Thyroid gland (tissue), 4 donors: ENCODE data around the gene GRAMD1C. TPM values are rescaled to one million over a fixed set of nuclear protein-coding genes. Genes with fewer than 3 reads are reported as not detected.

ENCODE experiments used
- DNase-seq, 2 donors: peaks; one replicate each; pipeline ENCODE4 v3.0.0-alpha.2; 2019
- H3K27ac ChIP-seq, 3 donors: fragments of 200-600 bp; sonication (generic); 1 replicate in 2 of 3; 2 replicates in 1 of 3; pipeline ENCODE4 v1.5.1; 2016 to 2019; ENCODE audit warnings: mild to moderate bottlenecking in 1 of 3, moderate library complexity in 1 of 3
- H3K27me3 ChIP-seq: fragments of 200-600 bp; sonication (generic); one replicate; pipeline ENCODE4 v1.5.1; 2019
- H3K36me3 ChIP-seq, 2 donors: fragments of 200-600 bp; sonication (generic); one replicate each; pipeline ENCODE4 v1.5.1; 2016 to 2019
- H3K4me1 ChIP-seq, 2 donors: fragments of 200-600 bp; sonication (generic); one replicate each; pipeline ENCODE4 v1.5.1; 2017 to 2019
- H3K4me3 ChIP-seq, 3 donors: fragments of 200-600 bp; sonication (generic); replicated peaks in 1 of 3; 1 replicate in 2 of 3; 2 replicates in 1 of 3; pipeline ENCODE4 v1.5.1; 2016; ENCODE audit warnings: mild to moderate bottlenecking in 1 of 3
- H3K9me3 ChIP-seq: fragments of 200-600 bp; sonication (generic); one replicate; pipeline ENCODE4 v1.5.1; 2017
- POLR2A ChIP-seq, 2 donors: fragments of 450-650 bp; IDR thresholded peaks; one replicate each; pipeline ENCODE4 v1.6.1; 2017; ENCODE audit warnings: antibody characterized with exemption in 2 of 2, mild to moderate bottlenecking in 2 of 2, moderate library complexity in 1 of 2
- WGBS, 2 donors: methylation state at CpG; one replicate each; pipeline ENCODE4 v1.1.5; 2017; 5-methylcytosine and 5-hydroxymethylcytosine counted together
- intact Hi-C: fragments of 100-400 bp; cut with DNase I; formaldehyde crosslinking; loops from one replicate; pipeline ENCODE4 v1.15.1; 2023
- total RNA-seq, 4 donors: library from RNA; depleted of rRNA; stranded (reverse); fragments of >200 nt; gene quantifications; one replicate each; pipeline ENCODE4 v1.2.3, GENCODE V29; 2016
- TF ChIP-seq, protein P1 (sequence below), 6 experiments: fragments of 200-600 bp in 3 of 6; fragments of 450-650 bp in 3 of 6; sonication (generic) in 3 of 6; IDR thresholded peaks; one replicate each; pipeline ENCODE4 v1.5.1; 2016 to 2019; ENCODE audit warnings: antibody characterized with exemption in 6 of 6, mild to moderate bottlenecking in 2 of 6, inconsistent platforms in 1 of 6, moderate library complexity in 1 of 6

The GRAMD1C gene
- 10 to 100 TPM in 2 of 4 donors, 1 to 10 TPM in 2; 5.8 to 20.2 (median 9.1) TPM for total RNA-seq

GRCh38 chr3:113838631-113839209 lies at the start of gene GRAMD1C:
Gene GRAMD1C, plus strand, starts transcription at chr3:113838788. Its CDS starts 122 bp downstream, at chr3:113838910.
- Histone ChIP-seq H3K36me3 (no peaks in the 10 kb centered on the region), H3K27ac (peak within 1 kb of the TSS in 2 of 3 donors; percentile 13 to 48), H3K4me3 (peak within 1 kb of the TSS in 2 of 3 donors; percentile 26 to 36), H3K9me3 (no peaks in the 10 kb centered on the region), H3K4me1 (no peaks in the 10 kb centered on the region), H3K27me3 (no peaks in the 10 kb centered on the region)
- peak in 1 of 2 donors; percentile 27 for TF ChIP-seq POLR2A (IDR thresholded peaks at IDR 0.05)
- TF ChIP-seq, protein P1, sequence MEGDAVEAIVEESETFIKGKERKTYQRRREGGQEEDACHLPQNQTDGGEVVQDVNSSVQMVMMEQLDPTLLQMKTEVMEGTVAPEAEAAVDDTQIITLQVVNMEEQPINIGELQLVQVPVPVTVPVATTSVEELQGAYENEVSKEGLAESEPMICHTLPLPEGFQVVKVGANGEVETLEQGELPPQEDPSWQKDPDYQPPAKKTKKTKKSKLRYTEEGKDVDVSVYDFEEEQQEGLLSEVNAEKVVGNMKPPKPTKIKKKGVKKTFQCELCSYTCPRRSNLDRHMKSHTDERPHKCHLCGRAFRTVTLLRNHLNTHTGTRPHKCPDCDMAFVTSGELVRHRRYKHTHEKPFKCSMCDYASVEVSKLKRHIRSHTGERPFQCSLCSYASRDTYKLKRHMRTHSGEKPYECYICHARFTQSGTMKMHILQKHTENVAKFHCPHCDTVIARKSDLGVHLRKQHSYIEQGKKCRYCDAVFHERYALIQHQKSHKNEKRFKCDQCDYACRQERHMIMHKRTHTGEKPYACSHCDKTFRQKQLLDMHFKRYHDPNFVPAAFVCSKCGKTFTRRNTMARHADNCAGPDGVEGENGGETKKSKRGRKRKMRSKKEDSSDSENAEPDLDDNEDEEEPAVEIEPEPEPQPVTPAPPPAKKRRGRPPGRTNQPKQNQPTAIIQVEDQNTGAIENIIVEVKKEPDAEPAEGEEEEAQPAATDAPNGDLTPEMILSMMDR (IDR thresholded peaks at IDR 0.05): peak; percentile 55 to 91 (median 88)
- peak; percentile 83 to 87 for DNase-seq
- WGBS, 2 donors: 1% methylated on average over 32 to 37 of the region's 48 CpGs
- intact Hi-C loops: loop anchor here (5.0 to 10.0 kb wide), 2 partner anchors 74 to 104 kb away; no protein-coding TSS in a partner anchor

DNA sequence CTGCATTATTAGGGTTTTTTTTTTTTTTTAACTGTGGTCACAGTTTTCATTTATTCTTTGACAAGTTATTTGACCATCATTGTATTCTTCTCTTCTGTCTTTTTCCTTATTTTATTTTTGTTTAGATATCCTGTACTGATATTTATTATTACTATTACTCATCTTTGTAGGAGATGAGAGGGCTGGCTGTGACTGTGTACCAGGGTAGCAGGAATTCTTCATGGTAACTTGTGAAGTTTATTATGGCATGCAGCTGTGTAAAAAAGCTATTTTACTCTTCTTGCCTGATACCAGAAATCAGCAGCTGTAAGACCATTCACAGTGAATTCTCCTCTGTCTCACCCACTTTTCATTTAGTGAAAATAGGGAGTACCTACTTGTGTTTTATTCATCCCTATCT lies 47.2 kb upstream of the GRAMD1C start:
- Histone ChIP-seq H3K4me3 (no peak overlapping the region), H3K9me3 (no peaks in the 10 kb centered on the region), H3K27ac (no peak overlapping the region), H3K4me1 (no peaks in the 10 kb centered on the region), H3K27me3 (no peaks in the 10 kb centered on the region), H3K36me3 (peaks cover 21 to 30% of the 10 kb centered on the region in 2 donors)
- TF ChIP-seq, protein P1 (IDR thresholded peaks at IDR 0.05): no peak
- no peak for TF ChIP-seq POLR2A (IDR thresholded peaks at IDR 0.05)
- intact Hi-C loops: no loop called here
- DNase-seq: no peak

GRCh38 chr3:113794526-113794925 lies 44.1 kb upstream of the GRAMD1C start:
- Histone ChIP-seq H3K4me1 (no peaks in the 10 kb centered on the region), H3K27me3 (no peaks in the 10 kb centered on the region), H3K36me3 (peaks cover 6 to 17% of the 10 kb centered on the region in 2 donors), H3K4me3 (no peak overlapping the region), H3K27ac (no peak overlapping the region), H3K9me3 (no peaks in the 10 kb centered on the region)
- no peak for DNase-seq
- intact Hi-C loops: no loop called here
- no peak for TF ChIP-seq POLR2A (IDR thresholded peaks at IDR 0.05)
- TF ChIP-seq, protein P1 (IDR thresholded peaks at IDR 0.05): no peak
- WGBS, 2 donors: 94% methylated on average over 4 of the region's 4 CpGs

DNA sequence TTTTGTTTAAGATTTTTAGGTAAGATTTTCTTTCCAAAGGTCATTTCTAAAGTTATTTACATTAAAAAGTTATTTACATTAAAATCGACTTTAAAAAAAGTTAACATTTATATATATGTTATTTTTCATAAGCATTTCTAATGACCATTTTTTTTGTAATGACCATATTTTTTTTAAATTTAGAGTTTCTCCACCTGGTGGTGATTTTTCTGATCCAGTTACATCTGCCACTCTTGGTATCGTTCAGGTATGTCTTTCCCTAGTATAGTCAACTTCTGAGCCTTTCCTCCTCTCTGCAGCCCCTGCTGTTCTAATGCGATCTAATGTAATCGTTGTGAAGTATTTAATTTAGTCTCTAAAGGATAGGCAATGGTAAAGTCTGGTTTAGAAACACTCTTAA lies 42.9 kb upstream of the GRAMD1C start:
- no peaks in the 10 kb centered on the region for H3K9me3 ChIP-seq
- no peak for TF ChIP-seq POLR2A (IDR thresholded peaks at IDR 0.05)
- TF ChIP-seq, protein P1 (IDR thresholded peaks at IDR 0.05): no peak
- H3K4me3 ChIP-seq: no peak overlapping the region
- H3K4me1 ChIP-seq: no peaks in the 10 kb centered on the region
- no peak overlapping the region for H3K27ac ChIP-seq
- intact Hi-C loops: no loop called here
- WGBS, 2 donors: 91 to 92% methylated on average over 4 of the region's 4 CpGs
- no peaks in the 10 kb centered on the region for H3K27me3 ChIP-seq
- DNase-seq: no peak
- peaks cover 6 to 23% of the 10 kb centered on the region in 2 donors for H3K36me3 ChIP-seq

DNA sequence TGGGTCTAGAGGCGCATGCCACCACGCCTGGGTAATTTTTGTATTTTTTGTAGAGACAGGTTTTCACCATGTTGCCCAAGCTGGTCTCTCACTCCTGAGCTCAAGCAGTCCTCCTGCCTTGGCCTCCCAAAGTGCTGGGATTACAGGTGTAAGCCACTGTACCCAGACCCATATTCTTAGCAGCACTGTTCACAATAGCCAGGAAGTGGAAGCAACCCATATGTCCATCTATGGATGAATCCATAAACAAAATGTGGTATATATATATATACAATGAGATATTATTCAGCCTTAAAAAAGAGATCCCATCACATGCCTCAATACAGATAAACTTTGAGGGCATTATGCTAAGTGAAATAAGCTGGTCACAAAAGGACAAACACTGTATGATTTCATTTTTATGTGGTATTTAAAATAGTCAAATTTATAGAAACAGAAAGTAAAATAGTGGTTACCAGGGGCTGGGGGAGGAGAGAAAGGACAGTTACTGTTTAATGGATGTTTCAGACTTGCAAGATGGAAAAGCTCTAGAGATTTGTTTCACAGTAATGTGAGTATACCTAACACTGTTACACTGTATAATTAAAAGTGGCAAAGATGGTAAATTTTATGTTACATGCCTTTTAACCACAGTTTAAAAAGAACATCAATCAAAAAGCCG lies 35.7 kb upstream of the GRAMD1C start:
- Histone ChIP-seq H3K36me3 (peaks cover 18 to 58% of the 10 kb centered on the region in 2 donors), H3K4me1 (no peaks in the 10 kb centered on the region), H3K4me3 (no peak overlapping the region), H3K27me3 (no peaks in the 10 kb centered on the region), H3K27ac (no peak overlapping the region), H3K9me3 (no peaks in the 10 kb centered on the region)
- intact Hi-C loops: no loop called here
- no peak for DNase-seq
- TF ChIP-seq POLR2A (IDR thresholded peaks at IDR 0.05): no peak
- TF ChIP-seq, protein P1 (IDR thresholded peaks at IDR 0.05): no peak
- WGBS, 2 donors: 98% methylated on average over 3 of the region's 3 CpGs
